Hematopoietic multipotent progenitor cell treated with erythropoietin and hydrocortisone succinate and interleukin-3 and kit ligand, for 6 days (in vitro differentiated cells): ENCODE measurements around the gene RPL32.
"Not testable (repeated sequence)": the region's sequence is repeated elsewhere in the genome, so short reads cannot be mapped to it uniquely, and the experiment has no call there.

Source experiments
- DNase-seq: peaks from one replicate; pipeline ENCODE4 v3.0.0-alpha.2; 2015

Gene RPL32

DNA sequence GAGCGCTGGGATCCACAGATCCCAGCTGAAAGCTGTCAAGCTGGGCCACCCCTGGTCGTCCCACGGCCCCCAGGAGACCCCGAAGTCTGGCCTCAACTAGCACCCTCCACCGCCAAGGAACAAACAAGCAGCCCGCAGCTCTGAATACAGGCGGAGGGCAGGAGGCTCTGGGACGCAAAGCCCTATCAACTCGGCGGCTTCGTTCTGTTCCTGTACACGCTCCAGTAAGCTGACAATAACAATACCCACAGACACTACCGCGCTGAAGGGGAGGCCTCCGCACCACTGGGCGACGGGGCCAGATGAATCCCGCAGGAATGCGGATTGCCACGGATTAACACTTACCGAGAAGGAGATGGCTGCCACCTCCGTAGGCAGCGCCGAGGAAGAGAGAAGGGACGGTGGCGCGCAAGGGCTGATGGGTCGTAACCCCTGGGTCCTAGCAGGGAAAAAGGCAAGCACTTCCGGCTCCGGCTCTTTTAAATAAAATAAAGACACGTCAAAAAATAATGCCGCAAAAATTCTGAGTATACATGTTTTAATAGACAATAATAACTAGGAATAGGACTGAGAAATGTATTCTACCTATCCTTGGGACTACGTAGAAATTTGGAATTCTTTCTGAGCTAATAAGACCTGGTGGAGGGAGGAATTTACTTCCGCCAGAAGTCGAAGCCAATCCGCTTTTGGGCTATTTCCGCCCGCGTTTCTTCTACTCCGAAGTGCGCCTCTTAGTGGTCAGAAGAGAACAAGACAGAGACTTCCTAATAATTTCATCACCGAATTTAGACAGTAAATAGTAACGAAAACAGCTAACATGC is at the start of gene RPL32:
RPL32 (minus strand) TSS at position 417 of the 821 bp plus-strand sequence. CDS start 1,328 bp downstream, outside the sequence.
- peak; percentile 98 for DNase-seq

DNA sequence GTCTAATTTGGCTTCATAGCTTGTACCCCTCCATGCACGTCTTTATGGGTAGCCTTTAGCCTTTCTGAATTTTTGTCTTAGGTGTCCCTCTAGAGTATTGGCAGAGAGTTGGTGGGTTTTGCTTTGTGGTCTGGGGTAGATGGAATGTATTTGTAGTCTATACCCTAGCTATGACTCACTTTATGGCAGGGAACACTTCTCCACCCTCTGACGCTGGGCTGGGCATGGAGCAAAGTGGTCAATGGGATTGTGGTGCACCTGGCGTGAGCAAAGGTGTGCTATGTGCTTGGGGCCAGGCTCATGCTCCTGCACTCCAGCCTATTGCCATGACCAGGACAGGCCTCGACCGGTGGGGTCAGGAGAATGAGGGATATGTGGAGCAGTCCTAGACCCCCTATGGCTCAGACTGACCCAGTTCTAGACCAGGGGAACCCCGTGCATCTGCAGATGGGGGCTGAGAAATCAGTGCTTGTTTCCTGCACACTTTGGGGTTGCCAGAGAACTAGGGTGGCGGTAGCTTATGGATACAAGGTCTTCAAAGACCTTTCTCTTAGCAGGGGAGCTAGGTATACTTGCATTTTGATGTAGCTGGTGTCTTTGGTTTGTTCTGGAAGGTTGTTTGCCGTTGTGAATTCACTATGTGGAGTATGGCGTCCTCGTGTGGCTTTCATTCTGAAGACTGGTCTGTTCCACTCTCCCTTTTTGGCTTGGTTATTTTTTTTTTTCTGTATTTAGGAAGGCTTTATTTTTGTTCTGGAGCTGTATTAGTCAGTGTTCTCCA is 49.4 kb upstream of the RPL32 start:
- no peak for DNase-seq

DNA sequence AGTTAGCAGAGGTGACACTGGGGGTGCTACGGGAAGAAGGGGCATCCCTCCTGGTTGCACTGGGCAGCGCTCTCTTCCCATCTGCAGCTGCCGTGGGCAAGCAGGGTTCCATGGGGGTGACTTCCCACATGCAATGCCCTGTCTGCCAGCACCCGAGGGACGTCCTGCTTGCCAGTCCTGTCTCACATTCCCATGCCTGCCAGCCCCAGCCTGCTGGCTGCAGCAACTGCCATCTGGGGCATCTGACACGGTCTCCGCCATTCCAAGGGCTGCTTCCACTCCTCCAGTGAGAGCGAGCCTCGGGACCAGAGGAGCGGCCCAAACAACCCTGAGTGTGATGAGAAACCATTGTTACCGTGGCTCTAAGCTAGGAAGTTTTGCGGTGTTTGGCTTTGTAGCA is 45.4 kb upstream of the RPL32 start:
- DNase-seq, result no peak

DNA sequence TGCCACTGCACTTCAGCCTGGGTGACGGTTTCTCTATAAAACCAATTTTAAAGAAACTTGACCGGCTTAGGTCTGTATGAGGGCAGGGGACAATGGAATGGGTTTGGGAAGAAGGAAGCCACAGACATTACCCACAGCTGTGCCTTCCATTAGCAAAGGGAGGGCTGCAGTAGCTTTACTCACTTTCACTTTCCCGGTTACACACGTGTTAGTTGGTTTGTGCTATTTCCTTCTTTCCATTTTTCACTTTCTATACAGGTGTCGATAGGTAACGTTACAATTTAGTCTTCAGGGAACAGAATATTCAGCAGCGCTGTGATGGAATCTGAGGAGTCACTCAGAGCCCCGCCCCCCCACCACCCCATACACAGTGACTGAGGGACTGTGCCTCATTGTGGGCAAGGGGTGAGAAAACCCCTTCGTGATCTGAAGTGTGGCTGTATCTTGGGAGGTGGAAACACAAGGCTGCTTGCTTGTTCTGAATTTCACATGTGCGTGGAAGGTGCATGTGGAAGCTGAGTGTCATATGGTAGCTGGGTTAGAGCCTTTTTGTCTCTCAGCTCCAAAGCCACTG is 44.8 kb upstream of the RPL32 start:
- DNase-seq, result no peak

DNA sequence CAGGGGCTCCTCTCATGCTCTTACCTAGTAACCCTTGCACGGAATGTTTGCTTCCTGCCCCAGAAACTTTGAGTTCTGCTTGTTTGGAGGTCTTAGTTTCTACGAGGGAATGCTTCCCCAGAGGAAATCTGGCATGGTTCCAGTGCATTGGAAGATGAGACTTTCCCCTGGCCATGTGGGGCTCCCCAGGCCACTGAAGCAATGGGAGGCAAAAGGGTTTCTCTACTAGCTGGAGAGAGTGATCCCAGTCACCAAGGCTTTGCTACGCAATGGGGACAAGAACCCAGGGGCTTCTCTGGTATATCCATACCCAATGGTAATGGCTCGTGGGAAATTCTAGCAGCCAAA is 44.2 kb upstream of the RPL32 start:
- no peak for DNase-seq

DNA sequence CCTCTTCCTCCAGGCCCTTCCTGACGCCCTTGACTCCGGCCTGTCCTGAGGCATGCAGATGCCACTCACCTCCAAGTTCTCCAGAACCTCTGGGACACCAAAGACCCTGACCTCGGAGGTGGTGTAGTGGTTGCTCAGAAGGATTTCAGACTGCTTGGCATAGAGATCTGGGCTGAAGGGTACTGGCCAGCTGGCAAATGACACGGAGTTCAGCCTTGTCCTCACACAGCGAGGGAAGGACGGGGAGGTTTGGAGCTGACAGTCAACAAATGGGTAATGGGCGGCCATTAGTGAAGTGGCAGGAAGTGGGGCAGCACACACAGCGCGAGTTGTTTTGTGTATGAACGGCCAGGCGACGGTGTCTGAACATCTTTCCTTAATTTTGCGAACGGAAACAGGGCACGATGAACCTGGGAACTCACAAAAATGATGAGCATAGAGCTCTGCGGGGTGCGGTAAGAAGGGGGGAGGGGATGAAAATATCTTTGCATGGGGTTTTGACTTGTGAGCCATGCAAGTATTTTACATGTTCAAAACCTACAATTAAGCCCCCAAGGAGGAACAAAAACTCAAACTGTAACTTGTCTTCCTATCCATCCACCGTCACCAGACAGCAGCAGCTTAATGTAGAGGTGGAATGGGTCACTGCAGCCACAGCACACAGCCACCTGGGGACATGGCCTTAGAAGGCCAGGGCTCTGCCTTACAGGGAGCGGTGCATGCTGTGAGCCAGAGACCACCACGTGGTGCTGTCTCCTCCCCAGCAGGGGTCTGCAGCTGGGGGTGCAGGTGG is 43.6 kb upstream of the RPL32 start:
- DNase-seq, result no peak

DNA sequence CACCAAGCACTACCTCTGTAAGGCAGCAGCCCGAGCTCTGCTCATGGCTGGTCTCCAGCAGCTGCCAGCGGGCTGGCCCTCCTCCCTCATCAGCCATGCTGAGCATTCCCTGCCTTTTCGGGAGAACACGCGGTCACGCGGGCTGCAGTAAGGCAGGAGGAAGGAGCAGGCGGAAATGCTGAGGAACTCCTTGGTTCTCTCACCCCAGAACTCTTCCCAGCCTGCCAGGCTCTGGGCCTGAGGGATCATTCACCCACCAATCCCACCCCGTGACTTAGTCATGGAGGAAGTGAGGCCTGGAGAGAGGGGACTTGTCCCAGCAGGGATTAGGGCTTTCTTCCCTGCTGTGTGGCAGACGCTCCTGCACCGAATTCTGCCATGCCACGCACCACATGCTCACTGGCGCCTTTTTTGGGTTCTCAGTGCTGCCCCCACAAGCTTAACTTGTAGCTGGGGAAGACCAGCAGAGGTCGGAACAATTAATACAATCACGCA is 42.9 kb upstream of the RPL32 start:
- DNase-seq, result no peak

DNA sequence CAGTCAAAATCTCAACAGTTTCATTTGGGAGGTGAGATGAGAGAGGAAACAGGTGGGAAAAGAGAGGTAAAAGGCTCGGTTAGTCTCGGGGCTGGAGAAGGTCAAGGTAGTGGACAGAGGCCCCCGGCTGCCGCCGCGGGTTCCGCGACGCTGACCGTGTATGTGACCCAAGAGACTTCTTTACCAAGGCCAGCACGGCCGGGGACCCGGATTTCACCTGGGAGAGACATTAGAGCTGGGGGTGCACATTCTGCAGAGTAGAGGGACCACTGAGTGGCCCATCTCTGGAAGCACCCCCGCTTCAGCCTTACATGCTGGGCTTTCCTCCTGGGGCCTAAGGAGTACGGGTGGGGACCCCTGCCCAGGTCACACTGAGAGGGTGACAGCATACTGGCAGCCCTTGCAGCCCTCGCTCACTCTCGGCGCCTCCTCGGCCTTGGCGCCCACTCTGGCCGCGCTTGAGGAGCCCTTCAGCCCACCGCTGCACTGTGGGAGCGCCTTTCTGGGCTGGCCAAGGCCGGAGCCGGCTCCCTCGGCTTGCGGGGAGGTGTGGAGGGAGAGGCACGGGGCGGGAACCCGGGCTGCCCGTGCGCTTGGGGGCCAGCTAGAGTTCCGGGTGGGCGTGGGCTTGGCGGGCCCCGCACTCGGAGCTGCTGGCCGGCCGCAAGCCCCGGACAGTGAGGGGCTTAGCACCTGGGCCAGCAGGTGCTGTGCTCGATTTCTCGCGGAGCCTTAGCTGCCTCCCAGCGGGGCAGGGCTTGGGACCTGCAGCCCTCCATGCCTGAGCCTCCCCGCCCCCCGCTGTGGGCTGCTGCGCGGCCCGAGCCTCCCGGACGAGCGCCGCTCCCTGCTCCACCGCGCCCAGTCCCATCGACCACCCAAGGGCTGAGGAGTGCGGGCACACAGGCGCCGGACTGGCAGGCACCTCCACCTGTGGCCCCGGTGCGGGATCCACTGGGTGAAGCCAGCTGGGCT is 41.3 kb upstream of the RPL32 start:
- no peak for DNase-seq

DNA sequence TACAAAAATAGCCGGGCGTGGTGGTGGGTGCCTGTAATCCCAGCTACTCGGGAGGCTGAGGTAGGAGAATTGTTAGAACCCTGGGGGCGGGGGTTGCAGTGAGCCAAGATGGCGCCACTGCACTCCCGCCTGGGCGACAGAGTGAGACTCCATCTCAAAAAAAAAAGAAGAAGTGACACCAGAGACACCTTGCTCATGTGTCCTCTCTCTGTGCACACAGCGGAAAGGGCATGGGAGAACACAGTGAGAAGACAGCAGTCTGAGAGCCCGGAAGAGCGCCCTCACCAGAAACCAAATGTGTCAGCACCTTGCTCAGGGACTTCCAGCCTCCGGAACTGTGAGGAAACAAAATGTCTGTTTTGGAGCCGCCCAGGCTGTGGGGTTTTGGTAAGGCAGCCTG is 40.5 kb upstream of the RPL32 start:
- DNase-seq, result not testable (repeated sequence)

DNA sequence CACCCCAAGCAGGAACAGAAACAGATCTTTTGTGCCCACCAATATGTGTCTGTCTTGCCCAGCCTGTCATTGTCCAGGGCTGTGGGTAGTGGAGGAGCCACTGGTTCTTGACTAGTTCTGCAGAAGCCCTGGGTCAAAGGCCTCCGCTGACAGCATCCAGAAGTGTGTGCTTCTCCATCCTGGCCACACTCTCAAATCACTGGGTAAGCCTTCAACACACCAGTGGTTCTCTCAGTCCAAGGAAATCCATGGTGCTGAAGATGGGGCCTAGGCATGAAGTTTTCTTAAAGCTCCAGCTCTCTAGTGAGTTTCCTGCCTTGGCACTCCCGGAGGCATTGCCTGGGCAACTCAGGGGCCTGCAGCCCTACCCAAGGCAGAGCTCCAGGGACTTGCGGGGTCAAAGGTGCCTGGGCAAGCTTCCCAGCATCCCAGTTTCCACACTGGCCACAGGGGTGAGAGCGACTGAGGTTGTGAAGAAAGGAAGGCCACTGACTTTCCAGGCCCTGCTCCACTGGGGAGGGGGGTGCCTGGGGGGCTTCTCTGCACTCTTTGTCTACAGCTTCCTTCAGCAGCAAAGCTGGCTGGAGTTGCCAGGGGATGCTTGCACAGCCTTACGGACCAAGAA is 37.9 kb upstream of the RPL32 start:
- DNase-seq, result peak; percentile 67

DNA sequence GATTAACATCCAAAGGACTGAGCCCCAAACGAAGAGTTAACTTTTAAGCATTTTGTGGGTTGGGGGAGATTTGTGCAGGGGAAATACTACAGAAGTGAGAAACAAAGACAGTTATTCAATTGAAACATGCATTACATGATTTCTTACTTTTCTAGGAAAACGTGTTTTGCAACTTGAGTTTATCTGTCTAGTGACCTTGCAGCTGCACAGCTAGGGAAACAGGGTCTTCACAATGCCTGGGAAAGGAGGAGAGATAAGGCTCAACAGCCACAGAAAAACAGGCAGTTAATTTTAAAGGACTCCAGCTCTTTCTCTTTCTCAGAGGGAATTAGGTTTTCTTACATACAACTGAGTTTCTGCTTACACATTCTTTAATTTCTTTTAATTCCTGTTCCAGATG is 37.4 kb upstream of the RPL32 start:
- peak; percentile 69 for DNase-seq

DNA sequence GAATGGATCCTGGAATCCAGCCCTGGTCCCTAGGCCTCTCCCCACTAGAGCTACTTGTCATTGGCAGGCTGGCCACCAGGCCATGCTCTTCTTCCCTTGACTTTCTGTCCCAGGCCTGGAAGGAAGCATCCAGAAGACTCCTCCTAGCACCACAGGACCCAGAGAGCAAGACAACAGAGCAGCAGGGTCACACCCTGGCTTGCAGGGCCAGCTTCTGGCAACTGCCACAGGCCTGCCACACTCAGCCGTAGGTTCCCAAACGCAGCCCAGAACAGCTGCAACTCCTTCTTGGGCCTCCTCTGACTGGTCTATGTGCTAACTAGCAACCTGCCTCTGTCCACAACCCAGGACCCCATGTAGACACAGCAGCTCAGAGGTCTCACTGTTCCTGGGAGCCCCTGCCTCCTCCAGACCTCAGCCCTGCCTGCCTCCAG is 36.8 kb upstream of the RPL32 start:
- DNase-seq, result peak; percentile 59

DNA sequence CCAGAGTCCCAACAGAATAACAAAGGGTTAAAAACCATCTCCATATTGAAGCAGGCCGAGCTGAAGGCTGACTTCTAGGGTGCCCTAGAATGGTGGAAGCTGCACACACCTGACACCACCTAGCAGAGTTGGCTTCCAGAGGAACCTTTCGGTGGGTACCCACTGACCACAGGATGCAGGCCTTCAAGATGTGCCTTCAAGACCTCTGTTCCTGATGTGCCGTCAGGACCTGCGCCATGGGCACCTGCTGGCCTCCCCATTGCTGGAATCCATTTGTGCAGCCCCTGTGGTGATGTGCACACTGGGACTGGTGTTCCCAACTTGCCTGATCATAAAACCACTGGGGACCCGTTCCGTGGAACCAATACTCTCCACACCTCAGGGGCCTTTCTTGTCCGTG is 35.7 kb upstream of the RPL32 start:
- no peak for DNase-seq

DNA sequence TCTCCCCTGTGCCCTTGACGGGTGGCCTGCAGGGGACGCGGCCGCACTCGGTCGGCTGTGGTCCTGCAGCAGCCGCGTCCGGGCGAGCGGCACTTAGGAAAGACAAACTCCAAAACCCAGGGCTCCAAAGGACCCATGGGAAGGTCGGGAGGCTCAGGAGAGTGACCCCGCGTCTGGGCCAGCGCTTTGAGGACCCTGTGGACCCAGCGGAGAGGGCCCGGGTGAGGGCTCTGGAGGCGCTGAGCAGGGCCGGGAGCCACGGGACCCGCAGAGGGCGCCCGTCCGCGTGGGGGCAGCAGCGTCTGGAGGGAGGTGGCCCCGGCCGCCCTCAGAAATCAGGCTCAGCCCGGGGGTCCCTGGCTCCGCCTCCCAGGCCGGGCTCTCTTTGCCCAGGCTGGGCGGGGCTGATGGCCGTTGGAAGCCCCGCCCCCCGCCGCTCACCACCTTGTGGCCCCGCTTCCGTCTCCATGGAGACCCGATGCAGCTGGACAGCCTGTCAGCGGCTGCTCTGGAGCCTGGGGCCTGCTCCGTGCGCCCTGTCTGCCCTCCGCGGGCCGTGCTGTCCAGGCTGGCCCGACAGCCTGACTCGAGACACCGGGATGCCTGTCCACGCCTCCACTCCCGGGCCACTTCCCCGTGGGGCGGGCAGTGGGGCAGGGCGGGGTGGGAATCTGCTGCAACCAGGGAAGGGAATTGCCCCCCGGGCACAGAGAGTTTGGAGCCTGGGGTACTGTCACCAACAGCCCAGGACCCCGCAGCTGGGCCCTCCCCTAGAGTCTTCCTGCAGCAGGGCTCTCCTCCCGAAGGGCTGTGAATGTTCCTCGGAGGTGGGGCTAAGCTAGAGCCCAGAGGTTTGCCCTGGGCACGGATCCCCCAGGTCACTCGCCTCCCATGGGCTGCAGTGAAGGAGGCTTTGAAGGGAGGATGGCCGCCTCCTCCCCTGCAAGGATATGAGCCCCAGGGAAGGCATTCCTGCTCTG is 34.8 kb upstream of the RPL32 start:
- DNase-seq, result peak; percentile 82

DNA sequence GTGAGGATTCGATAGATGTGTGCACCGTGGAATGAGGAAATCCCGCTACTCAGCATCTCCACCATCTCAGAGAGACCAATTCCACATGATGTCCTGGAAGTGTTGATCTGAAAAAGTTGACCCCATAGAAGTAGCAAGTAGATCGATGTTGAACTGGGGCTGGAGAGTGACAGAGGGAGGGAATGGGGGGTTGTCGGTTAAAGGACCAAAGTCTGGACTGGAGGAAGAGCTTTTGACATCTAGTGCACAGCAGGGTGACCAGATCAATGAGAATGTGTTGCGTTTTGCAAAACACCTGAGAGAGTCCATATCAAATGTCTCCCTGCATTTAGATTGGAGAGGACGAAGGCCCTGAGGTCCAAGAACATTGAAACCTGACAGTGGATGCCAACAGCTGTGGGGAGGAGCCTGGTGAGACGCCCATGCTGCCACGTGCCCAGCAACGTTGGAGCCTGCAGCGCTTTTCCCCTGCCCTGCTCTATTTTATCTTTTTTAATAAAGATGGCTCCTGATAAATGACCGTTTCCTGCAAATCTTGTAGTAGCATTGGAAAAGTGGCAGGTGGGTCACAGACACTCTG is 30.1 kb upstream of the RPL32 start:
- no peak for DNase-seq

DNA sequence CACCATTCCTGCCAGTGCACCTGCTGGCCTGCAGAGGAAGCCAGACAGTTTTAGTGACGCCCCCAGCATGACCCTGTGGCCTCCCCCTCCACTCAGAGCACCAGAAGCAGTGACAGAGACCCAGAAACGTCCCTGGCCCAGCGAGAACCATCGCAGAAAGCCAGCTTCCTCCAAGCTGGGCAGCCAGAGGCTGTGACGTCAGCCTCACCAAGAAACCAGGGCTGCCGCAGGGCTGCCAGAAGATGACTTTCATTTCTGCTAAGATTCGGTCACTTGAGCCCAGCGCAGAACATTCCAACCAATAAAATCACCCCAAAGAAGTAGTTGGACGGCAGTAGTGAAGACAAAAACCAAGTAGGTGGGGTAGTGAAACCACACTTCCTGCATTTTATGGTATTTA is 29.6 kb upstream of the RPL32 start:
- peak; percentile 45 for DNase-seq

DNA sequence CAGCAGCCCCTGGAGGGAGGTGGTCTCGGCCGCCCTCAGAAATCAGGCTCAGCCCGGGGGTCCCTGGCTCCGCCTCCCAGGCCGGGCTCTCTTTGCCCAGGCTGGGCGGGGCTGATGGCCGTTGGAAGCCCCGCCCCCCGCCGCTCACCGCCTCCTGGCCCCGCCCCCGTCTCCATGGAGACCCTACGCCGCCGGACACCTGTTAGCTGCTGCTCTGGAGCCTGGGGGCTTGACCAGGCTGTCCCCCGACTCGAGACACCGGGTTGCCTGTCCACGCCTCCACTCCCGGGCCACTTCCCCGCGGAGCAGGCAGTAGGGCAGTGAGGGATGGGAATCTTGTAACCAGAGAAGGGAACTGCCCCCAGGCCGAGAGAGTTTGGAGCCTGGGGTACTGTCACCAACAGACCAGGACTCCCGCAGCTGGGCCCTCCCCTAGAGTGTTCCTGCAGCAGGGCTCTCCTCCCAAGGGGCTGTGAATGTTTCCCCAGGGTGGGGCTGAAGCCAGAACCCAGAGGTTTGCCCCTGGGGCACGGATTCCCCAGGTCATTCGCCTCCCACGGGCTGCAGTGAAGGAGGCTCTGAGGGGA is 27.8 kb upstream of the RPL32 start:
- DNase-seq, result peak; percentile 66

DNA sequence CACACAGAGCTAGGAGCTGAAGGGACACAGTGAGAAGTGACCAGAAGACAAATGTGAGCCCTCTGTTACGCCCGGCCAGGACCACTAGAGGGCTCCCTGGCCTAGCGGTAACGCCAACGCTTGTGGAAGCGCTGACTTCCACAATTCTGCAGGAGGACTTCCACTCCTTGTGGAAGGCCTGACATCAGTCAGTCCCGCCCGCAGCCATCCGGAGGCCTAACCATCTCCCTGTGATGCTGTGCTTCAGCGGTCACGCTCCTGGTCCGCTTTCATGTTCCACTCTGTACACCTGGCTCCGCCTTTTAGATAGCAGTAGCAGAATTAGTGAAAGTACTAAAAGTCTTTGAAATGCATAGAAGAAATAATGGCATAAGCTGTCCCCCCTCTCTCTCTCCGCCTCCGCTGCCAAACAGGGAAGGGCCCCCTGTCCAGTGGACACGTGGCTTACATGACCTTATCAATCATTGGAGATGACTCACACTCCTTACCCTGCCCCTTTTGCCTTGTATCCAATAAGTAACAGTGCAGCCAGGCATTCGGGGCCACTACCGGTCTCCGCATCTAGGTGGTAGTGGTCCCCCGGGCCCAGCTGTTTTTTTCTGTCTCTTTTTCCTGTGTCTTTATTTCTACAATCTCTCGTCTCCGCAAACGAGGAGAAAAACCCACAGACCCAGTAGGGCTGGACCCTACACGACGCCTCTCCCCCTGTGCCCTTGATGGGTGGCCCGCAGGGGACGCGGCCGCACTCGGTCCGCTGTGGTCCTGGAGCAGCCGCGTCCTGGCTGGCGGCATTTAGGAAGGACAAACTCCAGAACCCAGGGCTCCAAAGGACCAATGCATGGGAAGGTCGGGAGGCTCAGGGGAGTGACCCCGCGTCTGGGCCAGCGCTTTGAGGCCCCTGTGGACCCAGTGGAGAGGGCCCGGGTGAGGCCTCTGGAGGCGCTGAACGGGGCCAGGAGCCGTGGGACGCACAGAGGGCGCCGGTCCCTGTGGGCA is 27.0 kb upstream of the RPL32 start:
- peak; percentile 93 for DNase-seq
